Heart right ventricle (tissue), 16 donors: Measurements from ENCODE around the gene PROP1. TPM values are rescaled to one million over a fixed set of nuclear protein-coding genes. Genes with fewer than 3 reads are reported as not detected.
"Not testable (repeated sequence)": the region's sequence is repeated elsewhere in the genome, so short reads cannot be mapped to it uniquely, and the experiment has no call there.

Experiments used
- ATAC-seq, 8 donors: fragments of 200-7000 bp; cut with Tn5 transposase; one replicate each; pipeline ENCODE4 v1.9.1; 2020; ENCODE audit warnings: mild to moderate bottlenecking in 8 of 8, moderate library complexity in 8 of 8, moderate number of reproducible peaks in 1 of 8
- DNase-seq, 2 donors: peaks; one replicate each; pipeline ENCODE4 v3.0.0-alpha.2; 2020
- H3K27ac ChIP-seq, 10 donors: fragments of 200-600 bp; sonication (generic) in 2 of 10; one replicate each; pipeline versions ENCODE4 v1.5.0 to v1.8.0; 2020 to 2022; ENCODE audit warnings: mild to moderate bottlenecking in 3 of 10
- H3K27me3 ChIP-seq, 7 donors: fragments of 200-600 bp; one replicate each; pipeline ENCODE4 v1.8.0; 2021 to 2022; ENCODE audit warnings: mild to moderate bottlenecking in 2 of 7
- H3K36me3 ChIP-seq, 9 donors: fragments of 200-600 bp; sonication (generic) in 1 of 9; one replicate each; pipeline versions ENCODE4 v1.5.0 to v1.8.0; 2020 to 2022; ENCODE audit warnings: mild to moderate bottlenecking in 2 of 9
- H3K4me1 ChIP-seq, 9 donors: fragments of 200-600 bp; sonication (generic) in 1 of 9; one replicate each; pipeline versions ENCODE4 v1.5.0 to v1.8.0; 2020 to 2022; ENCODE audit warnings: mild to moderate bottlenecking in 4 of 9
- H3K4me3 ChIP-seq, 10 donors: fragments of 200-600 bp; sonication (generic) in 2 of 10; one replicate each; pipeline versions ENCODE4 v1.5.0 to v1.8.0; 2020 to 2022; ENCODE audit warnings: mild to moderate bottlenecking in 7 of 10, moderate library complexity in 2 of 10
- H3K9me3 ChIP-seq, 11 donors: fragments of 200-600 bp in 10 of 11; sonication (generic) in 2 of 11; one replicate each; pipeline versions ENCODE4 v1.5.0 to v1.8.0; 2013 to 2022; ENCODE audit warnings: mild to moderate bottlenecking in 2 of 11, control low read depth in 1 of 11, moderate library complexity in 1 of 11
- WGBS, 2 donors: extraction: QIAGEN DNeasy Blood & Tissue Kit; methylation state at CpG; one replicate each; pipeline ENCODE4 v1.1.7; 2013; ENCODE audit warnings: inconsistent platforms in 1 of 2; 5-methylcytosine and 5-hydroxymethylcytosine counted together
- intact Hi-C, 10 donors: fragments of 100-400 bp; cut with DNase I; formaldehyde crosslinking; loops; one replicate each; pipeline versions ENCODE4 v1.11.1 to v1.14.2; 2022
- polyA plus RNA-seq, 2 donors: library from polyadenylated mRNA; stranded (reverse); fragments of 200-250 nt; gene quantifications; one replicate each; pipeline ENCODE4 v1.2.3, GENCODE V29; 2013
- total RNA-seq, 10 donors: library from RNA; stranded (reverse); fragmentation: NEBNext Ultra II Directional in 3 of 10; extraction: Animal tissue kit (Norgen Biotek cat#: 25700) in 3 of 10; gene quantifications; one replicate each; pipeline versions ENCODE4 v1.2.1 to v1.2.4, GENCODE V29; 2021 to 2023
- TF ChIP-seq, protein P1 (sequence below), 9 donors: fragments of 200-600 bp; sonication (generic) in 2 of 9; IDR thresholded peaks; one replicate each; pipeline versions ENCODE4 v1.5.0 to v1.8.0; 2021 to 2022; ENCODE audit warnings: antibody characterized with exemption in 9 of 9, mild to moderate bottlenecking in 5 of 9, moderate library complexity in 1 of 9
- donor health status: Arrhythmogenic right ventricular cardiomyopathy.
- donor health status: ischemic (EF 13 %, LVEDD 7.1; RV severe dilation, severe dysfunction).
- donor health status: healthy with polysubstance abuse.
- donor health status: DM: no; HTN: yes; CAD: no.
- donor health status: DM: no; HTN: no; CAD: no.
- donor health status: ischemic (EF 25% LVEDD 6.9; RV normal size, moderate dysfunction).
- donor health status: ischemic (EF 25% LVEDD 5.7; RV mildly dilated, moderate dysfunction).
- donor health status: healthy.
- donor health status: DM: yes; HTN: yes; CAD: no.
- donor health status: Ischemic cardiomyopathy.
- donor health status: ischemic (EF 35%, LVEDD 5.7; RV mildly dilated, moderate dysfunction).
- donor health status: nonischemic (EF 11% LVEDD 7.7; RV severe dilation, severe dysfunction).
- donor health status: DM: yes; HTN: yes; CAD: no.
- donor health status: PGD.
- donor health status: ischemic (EF 29% LVEDD 5.4; RV normal size, mild dysfunction).
- donor health status: nonischemic (EF 23%, LVEDD 6.1; RV moderate dilation, normal function).

Gene PROP1
- total and polyA plus RNA-seq, 12 donors: not detected

DNA sequence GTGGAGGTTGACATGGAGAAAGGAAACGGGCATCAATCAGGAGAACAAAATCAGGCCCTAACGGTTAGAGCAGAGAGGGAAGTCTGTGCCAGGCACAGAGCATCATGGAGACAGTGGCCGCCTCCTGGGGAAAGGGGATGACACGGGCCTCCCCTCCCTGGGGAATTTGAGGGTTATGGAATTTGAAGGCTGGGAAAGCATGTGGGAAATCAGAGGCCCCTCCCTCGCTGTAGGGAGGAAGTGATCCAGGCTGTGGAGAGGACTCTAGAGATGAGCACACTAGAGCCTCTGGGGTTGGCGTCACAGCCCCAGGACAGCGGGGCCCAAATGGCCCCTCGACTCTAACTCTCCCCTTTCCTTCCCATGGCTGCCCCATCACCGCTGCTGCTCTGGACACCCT lies 36.7 kb downstream of the PROP1 start:
- Histone ChIP-seq H3K27me3 (no peaks in the 10 kb centered on the region), H3K9me3 (no peaks in the 10 kb centered on the region), H3K36me3 (no peaks in the 10 kb centered on the region), H3K4me3 (no peak overlapping the region), H3K4me1 (no peaks in the 10 kb centered on the region), H3K27ac (no peak overlapping the region)
- 75% methylated on average over 9 of the region's 9 CpGs for WGBS, 2 donors
- DNase-seq: no peak
- TF ChIP-seq, protein P1, sequence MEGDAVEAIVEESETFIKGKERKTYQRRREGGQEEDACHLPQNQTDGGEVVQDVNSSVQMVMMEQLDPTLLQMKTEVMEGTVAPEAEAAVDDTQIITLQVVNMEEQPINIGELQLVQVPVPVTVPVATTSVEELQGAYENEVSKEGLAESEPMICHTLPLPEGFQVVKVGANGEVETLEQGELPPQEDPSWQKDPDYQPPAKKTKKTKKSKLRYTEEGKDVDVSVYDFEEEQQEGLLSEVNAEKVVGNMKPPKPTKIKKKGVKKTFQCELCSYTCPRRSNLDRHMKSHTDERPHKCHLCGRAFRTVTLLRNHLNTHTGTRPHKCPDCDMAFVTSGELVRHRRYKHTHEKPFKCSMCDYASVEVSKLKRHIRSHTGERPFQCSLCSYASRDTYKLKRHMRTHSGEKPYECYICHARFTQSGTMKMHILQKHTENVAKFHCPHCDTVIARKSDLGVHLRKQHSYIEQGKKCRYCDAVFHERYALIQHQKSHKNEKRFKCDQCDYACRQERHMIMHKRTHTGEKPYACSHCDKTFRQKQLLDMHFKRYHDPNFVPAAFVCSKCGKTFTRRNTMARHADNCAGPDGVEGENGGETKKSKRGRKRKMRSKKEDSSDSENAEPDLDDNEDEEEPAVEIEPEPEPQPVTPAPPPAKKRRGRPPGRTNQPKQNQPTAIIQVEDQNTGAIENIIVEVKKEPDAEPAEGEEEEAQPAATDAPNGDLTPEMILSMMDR (IDR thresholded peaks at IDR 0.05): no peak
- no peak for ATAC-seq
- intact Hi-C loops: loop anchor here in 1 of 10 donors (10.0 kb wide), 1 partner anchor 1555 kb away; no protein-coding TSS in a partner anchor

DNA sequence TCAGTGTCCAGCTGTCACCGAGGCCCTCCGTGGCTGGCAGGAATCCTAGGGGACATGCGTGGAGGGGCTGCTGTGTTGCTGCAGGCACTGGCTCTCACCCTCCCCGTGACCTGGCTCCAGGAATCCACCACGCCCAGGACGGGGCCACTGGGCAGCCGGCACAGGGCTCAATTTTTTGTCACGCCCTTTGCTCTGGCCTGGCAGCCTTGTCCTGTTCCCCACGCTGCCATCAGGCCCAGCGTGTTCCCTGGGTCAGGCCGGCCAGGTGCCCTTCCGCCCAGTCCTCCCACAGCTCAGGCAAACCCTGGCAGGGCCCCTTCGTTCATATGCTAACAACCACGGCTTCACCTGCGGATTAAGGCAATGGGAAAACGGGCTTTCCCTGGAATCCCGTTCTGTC lies 37.3 kb downstream of the PROP1 start:
- no peak for ATAC-seq
- Histone ChIP-seq H3K4me3 (no peak overlapping the region), H3K27me3 (no peaks in the 10 kb centered on the region), H3K27ac (no peak overlapping the region), H3K4me1 (no peaks in the 10 kb centered on the region), H3K36me3 (no peaks in the 10 kb centered on the region), H3K9me3 (no peaks in the 10 kb centered on the region)
- WGBS, 2 donors: 73 to 78% methylated on average over 17 of the region's 17 CpGs
- no peak for DNase-seq
- intact Hi-C loops: loop anchor here in 1 of 10 donors (10.0 kb wide), 1 partner anchor 1556 kb away; no protein-coding TSS in a partner anchor
- TF ChIP-seq, protein P1 (IDR thresholded peaks at IDR 0.05): no peak

DNA sequence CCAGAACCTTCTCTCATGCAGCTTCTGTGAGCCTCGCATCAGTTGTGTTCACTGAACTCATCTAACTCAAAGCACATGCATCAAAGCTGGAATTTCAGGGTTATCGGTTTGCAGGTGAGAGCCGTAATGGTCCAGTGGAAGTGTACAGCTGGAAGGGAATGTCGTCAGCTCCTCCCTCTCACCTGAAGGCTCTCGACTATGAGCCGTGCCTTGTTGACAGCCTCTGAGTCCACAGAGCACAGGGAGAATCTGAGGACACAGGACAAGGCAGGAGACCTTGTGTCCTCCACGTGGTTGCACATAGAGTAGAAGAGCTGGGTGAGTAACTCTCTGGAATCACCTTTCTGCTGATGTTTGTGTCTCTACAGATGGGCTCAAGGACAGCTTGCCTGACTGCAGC lies 38.8 kb downstream of the PROP1 start:
- H3K36me3 ChIP-seq: no peaks in the 10 kb centered on the region
- no peaks in the 10 kb centered on the region for H3K9me3 ChIP-seq
- WGBS, 2 donors: 80 to 86% methylated on average over 7 of the region's 7 CpGs
- no peaks in the 10 kb centered on the region for H3K27me3 ChIP-seq
- intact Hi-C loops: loop anchor here in 1 of 10 donors (10.0 kb wide), 1 partner anchor 1558 kb away; no protein-coding TSS in a partner anchor
- TF ChIP-seq, protein P1 (IDR thresholded peaks at IDR 0.05): no peak
- H3K4me1 ChIP-seq: no peaks in the 10 kb centered on the region
- DNase-seq (no peak), ATAC-seq (no peak)
- H3K4me3 ChIP-seq: no peak overlapping the region
- no peak overlapping the region for H3K27ac ChIP-seq

DNA sequence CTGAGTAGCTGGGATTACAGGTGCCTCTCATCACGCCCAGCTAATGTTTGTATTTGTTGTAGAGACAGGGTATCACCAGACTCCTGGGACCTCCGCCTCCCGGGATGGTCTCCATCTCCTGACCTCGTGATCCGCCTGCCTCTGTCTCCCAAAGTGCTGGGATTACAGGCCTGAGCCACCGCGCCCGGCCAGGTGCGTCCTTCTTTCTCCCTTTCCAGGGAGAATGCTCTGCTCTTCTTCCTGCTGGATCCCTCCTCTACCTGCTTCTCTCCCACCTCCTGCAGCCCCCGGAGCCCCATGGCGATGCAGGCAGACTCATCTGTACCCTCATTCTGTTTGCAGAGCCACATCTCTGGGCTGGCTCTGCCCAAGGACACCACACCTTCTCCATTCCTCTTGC lies 42.9 kb downstream of the PROP1 start:
- not testable (repeated sequence) for H3K36me3 ChIP-seq, H3K9me3 ChIP-seq, H3K4me3 ChIP-seq, H3K27ac ChIP-seq, DNase-seq, ATAC-seq, H3K4me1 ChIP-seq, H3K27me3 ChIP-seq
- 85 to 95% methylated on average over 9 of the region's 11 CpGs for WGBS, 2 donors
- intact Hi-C loops: loop anchor here in 1 of 10 donors (10.0 kb wide), 1 partner anchor 1562 kb away; no protein-coding TSS in a partner anchor

DNA sequence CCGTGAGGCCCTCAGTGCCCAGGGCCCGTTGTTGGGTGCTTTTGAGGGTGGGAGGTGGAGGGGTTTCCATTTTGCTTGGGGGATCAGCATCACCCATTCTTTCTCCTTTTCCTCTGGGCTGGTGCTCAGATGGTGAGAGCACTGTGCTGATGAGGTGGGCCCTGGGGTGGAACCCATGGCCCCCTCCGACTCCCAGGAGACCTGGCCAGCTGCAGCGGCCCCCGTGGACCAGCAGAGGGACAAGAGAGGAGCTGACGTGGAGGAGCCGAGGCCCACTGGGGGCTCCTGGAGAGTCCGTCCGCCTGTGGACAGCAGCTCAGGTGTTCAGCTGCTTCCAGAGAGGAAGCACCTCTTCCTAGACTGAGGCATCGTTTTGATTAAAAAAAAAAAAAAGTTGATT lies 46.4 kb downstream of the PROP1 start:
- not testable (repeated sequence) for H3K27ac ChIP-seq, H3K9me3 ChIP-seq, H3K4me3 ChIP-seq, H3K27me3 ChIP-seq, H3K36me3 ChIP-seq, DNase-seq, H3K4me1 ChIP-seq, ATAC-seq
- intact Hi-C loops: loop anchor here in 1 of 10 donors (10.0 kb wide), 1 partner anchor 1565 kb away; no protein-coding TSS in a partner anchor
- 66 to 69% methylated on average over 3 to 6 of the region's 10 CpGs for WGBS, 2 donors

DNA sequence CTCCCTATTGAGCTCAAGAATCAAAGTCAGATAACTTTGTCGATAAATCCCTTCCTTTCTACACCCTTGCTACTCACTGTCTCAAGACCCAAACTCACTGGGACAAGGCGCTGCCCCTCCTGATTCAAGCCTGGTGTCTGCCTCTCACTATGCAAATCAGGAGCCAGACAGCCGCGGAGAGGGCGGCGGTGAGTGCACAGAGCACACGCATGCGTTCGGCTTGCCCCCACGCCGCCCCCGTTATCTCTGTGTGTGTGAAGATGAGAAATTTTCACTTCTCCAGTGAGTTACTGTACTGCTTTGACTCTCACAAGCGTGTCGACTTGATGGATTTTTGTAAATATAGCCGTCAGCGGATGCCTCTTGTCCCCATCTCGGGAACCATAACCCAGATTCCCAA lies 47.0 kb downstream of the PROP1 start:
- ATAC-seq, H3K4me1 ChIP-seq, H3K9me3 ChIP-seq, H3K36me3 ChIP-seq, intact Hi-C loops, H3K4me3 ChIP-seq, H3K27ac ChIP-seq, H3K27me3 ChIP-seq, DNase-seq: not testable (repeated sequence)
- WGBS, 2 donors: 62% methylated on average over 12 of the region's 17 CpGs; no CpG with 5 or more reads in 1 of the 2 donors

DNA sequence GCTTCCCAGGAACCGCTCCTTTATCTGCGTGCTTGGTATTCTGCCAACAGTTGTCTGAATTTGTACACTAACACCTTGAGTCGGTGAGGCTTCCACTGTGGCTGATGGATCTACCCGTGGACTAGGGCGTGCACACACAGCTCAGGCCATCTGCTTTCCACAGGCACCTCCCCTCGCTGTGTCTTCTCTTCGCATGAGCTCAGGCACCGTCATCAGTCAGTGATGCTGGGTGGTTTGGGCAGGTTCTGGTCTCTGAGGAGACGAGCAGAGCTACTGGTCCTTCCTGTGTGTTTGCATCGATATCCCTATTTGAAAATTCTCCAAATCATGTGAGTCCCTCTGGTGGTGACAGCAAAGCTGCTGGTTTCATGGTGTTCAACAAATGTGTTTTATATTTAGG lies 48.1 kb downstream of the PROP1 start:
- intact Hi-C loops, H3K36me3 ChIP-seq, H3K9me3 ChIP-seq, H3K4me3 ChIP-seq, DNase-seq, H3K27ac ChIP-seq, H3K4me1 ChIP-seq, H3K27me3 ChIP-seq: not testable (repeated sequence)
- WGBS, 2 donors: 37 to 55% methylated on average over 10 of the region's 10 CpGs
- peak in 2 of 8 donors; percentile 42 to 53 for ATAC-seq

DNA sequence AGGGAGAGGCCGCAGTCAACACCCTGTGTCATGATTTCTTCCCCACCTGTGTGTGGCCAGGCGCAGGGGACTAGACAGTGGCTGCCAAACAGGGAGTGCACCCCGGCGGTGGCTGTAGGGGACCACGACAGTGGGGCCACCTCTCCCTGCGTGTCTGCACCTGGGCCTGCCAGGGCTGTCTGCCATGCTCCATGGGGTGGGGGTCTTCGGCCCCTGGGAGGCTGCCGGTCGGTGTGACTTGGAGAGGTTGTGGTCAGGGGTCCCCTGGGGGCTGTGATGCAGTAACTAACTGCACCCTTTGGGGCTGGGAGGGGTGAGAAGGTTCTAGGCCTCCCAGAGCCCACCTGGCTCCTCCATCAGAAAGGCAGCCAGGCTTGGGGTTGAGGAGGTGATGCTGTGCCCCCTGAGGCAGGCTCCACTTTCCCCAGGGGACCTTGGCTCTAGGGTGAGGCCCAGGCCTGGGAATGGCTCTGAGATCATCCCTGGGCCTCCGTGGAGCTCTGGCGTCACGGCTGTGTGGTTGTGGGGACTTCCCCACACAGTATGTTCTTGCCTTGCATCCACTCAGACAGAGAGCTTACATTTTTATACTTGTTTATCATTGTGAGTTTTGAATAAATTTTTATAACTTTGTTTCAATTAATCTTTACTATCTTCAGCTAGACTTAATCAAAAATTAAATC lies 50.3 kb downstream of the PROP1 start:
- DNase-seq, H3K36me3 ChIP-seq, H3K9me3 ChIP-seq, intact Hi-C loops, ATAC-seq, H3K4me3 ChIP-seq, H3K27me3 ChIP-seq, H3K27ac ChIP-seq, H3K4me1 ChIP-seq: not testable (repeated sequence)
- WGBS, 2 donors: 83 to 88% methylated on average over 8 to 10 of the region's 12 CpGs
